Hepatocyte (in vitro differentiated cells): ENCODE data around the gene LUC7L2. TPM values are rescaled to one million over a fixed set of nuclear protein-coding genes. Genes with fewer than 3 reads are reported as not detected.

Experiments
- DNase-seq: peaks from one replicate; pipeline ENCODE4 v3.0.0-alpha.2; 2016; ENCODE audit warnings: low spot score
- H2AFZ ChIP-seq: fragments of 200-600 bp; sonication (generic); 2 replicates; pipeline ENCODE4 v1.6.0; 2016; ENCODE audit warnings: antibody characterized with exemption, mild to moderate bottlenecking
- H3K27ac ChIP-seq: fragments of 200-600 bp; sonication (generic); 2 replicates; pipeline ENCODE4 v1.5.1; 2016; ENCODE audit warnings: mild to moderate bottlenecking
- H3K27me3 ChIP-seq: fragments of 200-600 bp; sonication (generic); 2 replicates; pipeline ENCODE4 v1.6.1; 2016
- H3K36me3 ChIP-seq: fragments of 200-600 bp; sonication (generic); replicated peaks from 2 replicates; pipeline ENCODE4 v1.5.1; 2016; ENCODE audit warnings: low read depth; ENCODE audit not compliant: insufficient read depth
- H3K4me1 ChIP-seq: fragments of 200-600 bp; sonication (generic); 2 replicates; pipeline ENCODE4 v1.5.1; 2016; ENCODE audit warnings: mild to moderate bottlenecking, moderate library complexity; ENCODE audit not compliant: insufficient read depth
- H3K4me2 ChIP-seq: fragments of 200-600 bp; sonication (generic); 2 replicates; pipeline ENCODE4 v1.6.0; 2016
- H3K4me3 ChIP-seq: fragments of 200-600 bp; sonication (generic); 2 replicates; pipeline ENCODE4 v1.5.1; 2016; ENCODE audit warnings: mild to moderate bottlenecking
- H3K79me2 ChIP-seq: fragments of 200-600 bp; sonication (generic); 2 replicates; pipeline ENCODE4 v1.6.0; 2017; ENCODE audit warnings: mild to moderate bottlenecking
- H3K9me2 ChIP-seq: fragments of 200-600 bp; sonication (generic); replicated peaks from 2 replicates; pipeline ENCODE4 v1.6.0; 2017; ENCODE audit warnings: mild to moderate bottlenecking; ENCODE audit not compliant: insufficient read depth
- H3K9me3 ChIP-seq: fragments of 200-600 bp; sonication (generic); 2 replicates; pipeline ENCODE4 v1.5.1; 2016; ENCODE audit warnings: low read depth, mild to moderate bottlenecking
- H4K20me1 ChIP-seq: fragments of 200-600 bp; sonication (generic); 2 replicates; pipeline ENCODE4 v1.6.0; 2016; ENCODE audit warnings: mild to moderate bottlenecking; ENCODE audit not compliant: insufficient read depth, poor library complexity, severe bottlenecking
- EZH2 ChIP-seq: fragments of 200-600 bp; sonication (generic); IDR thresholded peaks from 2 replicates; pipeline ENCODE4 v1.6.1; 2016; ENCODE audit warnings: antibody characterized with exemption, mild to moderate bottlenecking, borderline replicate concordance
- EZH2phosphoT487 ChIP-seq: fragments of 200-600 bp; sonication (generic); IDR thresholded peaks from one replicate; pipeline ENCODE4 v1.6.1; 2018; ENCODE audit warnings: antibody characterized with exemption, mild to moderate bottlenecking, low read depth, moderate library complexity; ENCODE audit not compliant: unreplicated experiment, severe bottlenecking
- WGBS: methylation state at CpG from one replicate; pipeline ENCODE4 v1.1.6; 2016; ENCODE audit warnings: low lambda C conversion rate; ENCODE audit errors: missing lambda C conversion rate; 5-methylcytosine and 5-hydroxymethylcytosine counted together
- polyA plus RNA-seq: library from polyadenylated mRNA; unstranded; fragments of >200 nt; fragmentation: Nextera tagmentation; extraction: Ambion mirVana; gene quantifications from 2 replicates; pipeline ENCODE4 v1.2.1, GENCODE V29; 2016
- total RNA-seq: library from RNA; depleted of rRNA; stranded (reverse); fragments of >200 nt; gene quantifications from 2 replicates; pipeline ENCODE4 v1.2.3, GENCODE V29; 2014
- TF ChIP-seq, protein P1 (sequence below): fragments of 200-600 bp; sonication (generic); IDR thresholded peaks from 2 replicates; pipeline ENCODE4 v1.5.1; 2016; ENCODE audit warnings: antibody characterized with exemption, mild to moderate bottlenecking; ENCODE audit not compliant: poor library complexity

The LUC7L2 gene
- total and polyA plus RNA-seq, 2 experiments from 2014 or later: 68.6 to 76.4 TPM

- Histone ChIP-seq H3K4me3 (peak overlapping the region; percentile 37), H3K79me2 (peaks cover 81% of the 10 kb centered on the region), H3K27ac (no peak overlapping the region), H3K36me3 (no peaks in the 10 kb centered on the region), H3K9me2 (no peaks in the 10 kb centered on the region), H2AFZ (no peak overlapping the region), H3K27me3 (no peaks in the 10 kb centered on the region), H4K20me1 (peaks cover 64% of the 10 kb centered on the region), H3K4me2 (peak overlapping the region; percentile 79), H3K4me1 (peaks cover 11% of the 10 kb centered on the region), H3K9me3 (no peaks in the 10 kb centered on the region)
- 60% methylated on average over 3 of the region's 3 CpGs for WGBS
- no peak for DNase-seq
- TF ChIP-seq, protein P1, sequence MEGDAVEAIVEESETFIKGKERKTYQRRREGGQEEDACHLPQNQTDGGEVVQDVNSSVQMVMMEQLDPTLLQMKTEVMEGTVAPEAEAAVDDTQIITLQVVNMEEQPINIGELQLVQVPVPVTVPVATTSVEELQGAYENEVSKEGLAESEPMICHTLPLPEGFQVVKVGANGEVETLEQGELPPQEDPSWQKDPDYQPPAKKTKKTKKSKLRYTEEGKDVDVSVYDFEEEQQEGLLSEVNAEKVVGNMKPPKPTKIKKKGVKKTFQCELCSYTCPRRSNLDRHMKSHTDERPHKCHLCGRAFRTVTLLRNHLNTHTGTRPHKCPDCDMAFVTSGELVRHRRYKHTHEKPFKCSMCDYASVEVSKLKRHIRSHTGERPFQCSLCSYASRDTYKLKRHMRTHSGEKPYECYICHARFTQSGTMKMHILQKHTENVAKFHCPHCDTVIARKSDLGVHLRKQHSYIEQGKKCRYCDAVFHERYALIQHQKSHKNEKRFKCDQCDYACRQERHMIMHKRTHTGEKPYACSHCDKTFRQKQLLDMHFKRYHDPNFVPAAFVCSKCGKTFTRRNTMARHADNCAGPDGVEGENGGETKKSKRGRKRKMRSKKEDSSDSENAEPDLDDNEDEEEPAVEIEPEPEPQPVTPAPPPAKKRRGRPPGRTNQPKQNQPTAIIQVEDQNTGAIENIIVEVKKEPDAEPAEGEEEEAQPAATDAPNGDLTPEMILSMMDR: no peak
- no peak for TF ChIP-seq EZH2phosphoT487
- TF ChIP-seq EZH2: no peak
Observed at GRCh38 chr7:139362302-139362701, 2.6 kb downstream of the LUC7L2 start.

DNA sequence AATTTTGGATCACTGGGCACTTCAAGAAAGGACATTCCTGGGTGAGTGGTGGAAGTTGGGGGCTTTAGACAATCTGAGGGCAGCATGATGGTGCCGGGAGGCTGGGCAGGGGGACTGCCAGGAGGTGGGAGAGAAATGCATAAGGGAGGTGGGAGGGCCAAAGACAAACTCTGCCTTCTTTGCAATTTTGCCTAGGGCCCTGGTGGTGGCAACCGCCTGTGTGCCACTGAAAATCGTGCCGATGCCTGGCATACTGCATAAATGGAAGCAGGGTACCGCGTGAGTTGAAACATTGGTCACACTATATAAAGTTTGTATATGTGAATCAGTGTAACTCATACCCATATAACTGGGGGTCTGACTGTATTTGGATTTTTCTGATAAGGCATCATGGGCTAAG lies 3.3 kb downstream of the LUC7L2 start:
- 92% methylated on average over 6 of the region's 6 CpGs for WGBS
- Histone ChIP-seq H3K27me3 (no peaks in the 10 kb centered on the region), H3K79me2 (peaks cover 81% of the 10 kb centered on the region), H3K36me3 (no peaks in the 10 kb centered on the region), H3K9me3 (no peaks in the 10 kb centered on the region), H3K27ac (no peak overlapping the region), H3K4me1 (peaks cover 11% of the 10 kb centered on the region), H4K20me1 (peaks cover 71% of the 10 kb centered on the region), H2AFZ (no peak overlapping the region), H3K4me2 (peak overlapping the region; percentile 79), H3K9me2 (no peaks in the 10 kb centered on the region), H3K4me3 (no peak overlapping the region)
- no peak for TF ChIP-seq EZH2phosphoT487
- no peak for TF ChIP-seq EZH2
- TF ChIP-seq, protein P1: no peak
- DNase-seq: no peak

GRCh38 chr7:139365336-139365735 lies 5.6 kb downstream of the LUC7L2 start:
- TF ChIP-seq, protein P1: no peak
- no peak for TF ChIP-seq EZH2phosphoT487
- TF ChIP-seq EZH2: no peak
- Histone ChIP-seq H3K4me3 (no peak overlapping the region), H4K20me1 (peaks cover 95% of the 10 kb centered on the region), H2AFZ (no peak overlapping the region), H3K27ac (no peak overlapping the region), H3K79me2 (peaks cover 99% of the 10 kb centered on the region), H3K27me3 (no peaks in the 10 kb centered on the region), H3K36me3 (no peaks in the 10 kb centered on the region), H3K4me2 (no peak overlapping the region), H3K9me2 (no peaks in the 10 kb centered on the region), H3K9me3 (no peaks in the 10 kb centered on the region), H3K4me1 (peaks cover 11% of the 10 kb centered on the region)
- DNase-seq: no peak
- WGBS: 95% methylated on average over 2 of the region's 2 CpGs

DNA sequence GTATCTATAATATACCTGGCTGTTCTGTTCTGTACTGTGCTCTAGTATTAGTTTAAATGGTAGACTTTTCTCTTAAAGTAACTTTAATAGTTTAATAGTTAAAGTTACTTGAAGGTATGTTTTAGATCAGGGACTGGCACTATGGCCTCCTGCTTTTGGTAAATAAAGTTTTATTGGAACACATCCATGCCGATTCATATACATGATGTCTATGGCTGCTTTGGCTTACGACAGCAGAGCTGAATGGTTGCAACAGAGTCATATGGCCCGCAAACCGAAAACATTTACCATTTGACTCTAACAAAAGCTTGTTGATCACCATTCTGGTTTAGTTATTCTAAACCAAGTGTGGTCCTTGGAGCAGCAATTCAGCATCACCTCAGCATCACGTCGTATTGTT lies 6.7 kb downstream of the LUC7L2 start:
- peaks cover 100% of the 10 kb centered on the region for H4K20me1 ChIP-seq

More for the DNA sequence above, 6.7 kb downstream of the LUC7L2 start:
- Histone ChIP-seq H3K4me2 (no peak overlapping the region), H3K9me2 (no peaks in the 10 kb centered on the region), H3K36me3 (no peaks in the 10 kb centered on the region), H3K79me2 (peaks cover 100% of the 10 kb centered on the region), H3K27me3 (no peaks in the 10 kb centered on the region), H3K9me3 (no peaks in the 10 kb centered on the region), H2AFZ (no peak overlapping the region), H3K4me1 (peaks cover 11% of the 10 kb centered on the region), H3K4me3 (no peak overlapping the region), H3K27ac (no peak overlapping the region)
- WGBS: 95% methylated on average over 6 of the region's 6 CpGs
- TF ChIP-seq EZH2 (no peak), EZH2phosphoT487 (no peak)
- TF ChIP-seq, protein P1: no peak
- no peak for DNase-seq
